ENCODE results near the gene NYAP1.

The NYAP1 gene

DNA sequence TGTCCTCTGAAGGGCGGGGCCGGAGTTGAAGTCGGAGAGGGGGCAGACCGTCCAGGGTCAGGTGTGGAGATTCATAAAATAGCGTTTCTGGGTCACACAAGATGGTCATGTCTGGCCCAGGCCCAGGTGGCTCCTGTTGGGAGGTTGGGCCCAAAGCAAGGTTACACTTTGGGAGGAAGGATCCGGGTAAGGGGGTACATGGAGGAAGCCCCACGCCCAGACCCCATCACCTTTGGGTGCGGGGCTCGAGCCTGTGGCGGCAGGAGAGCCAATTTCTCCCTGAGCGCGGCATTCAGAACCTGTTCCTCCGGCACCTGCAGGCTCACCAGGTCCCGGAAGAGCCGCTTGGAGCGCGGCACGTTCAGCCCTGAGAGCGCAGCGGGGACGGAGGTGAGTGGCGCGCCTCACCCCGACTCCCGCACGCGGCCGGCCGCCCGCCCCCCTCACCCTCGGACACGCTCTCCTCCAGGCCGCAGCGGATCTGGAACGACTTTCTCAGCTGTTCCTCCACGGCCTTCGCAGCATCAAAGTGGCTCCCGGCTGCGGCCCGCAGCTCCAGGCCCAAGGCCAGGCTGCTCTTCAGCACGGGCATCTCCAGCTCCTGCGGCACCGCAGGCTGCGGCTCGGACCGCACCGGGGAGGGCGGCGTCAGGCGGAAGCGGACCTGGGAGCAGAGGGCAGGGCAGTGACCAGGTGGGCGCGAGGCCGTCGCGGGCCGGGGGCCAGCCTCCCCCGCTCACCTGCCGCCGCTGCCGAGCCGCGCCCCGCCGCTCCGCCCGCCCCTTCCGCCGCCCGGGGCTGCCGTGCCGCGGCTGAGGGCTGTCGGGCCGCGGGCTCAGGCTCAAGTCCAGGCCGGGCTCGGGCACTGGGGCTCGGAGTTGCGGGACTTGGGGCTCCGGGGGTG is 48.1 kb upstream of the NYAP1 start (continued):
- TF ChIP-seq, protein P1, sequence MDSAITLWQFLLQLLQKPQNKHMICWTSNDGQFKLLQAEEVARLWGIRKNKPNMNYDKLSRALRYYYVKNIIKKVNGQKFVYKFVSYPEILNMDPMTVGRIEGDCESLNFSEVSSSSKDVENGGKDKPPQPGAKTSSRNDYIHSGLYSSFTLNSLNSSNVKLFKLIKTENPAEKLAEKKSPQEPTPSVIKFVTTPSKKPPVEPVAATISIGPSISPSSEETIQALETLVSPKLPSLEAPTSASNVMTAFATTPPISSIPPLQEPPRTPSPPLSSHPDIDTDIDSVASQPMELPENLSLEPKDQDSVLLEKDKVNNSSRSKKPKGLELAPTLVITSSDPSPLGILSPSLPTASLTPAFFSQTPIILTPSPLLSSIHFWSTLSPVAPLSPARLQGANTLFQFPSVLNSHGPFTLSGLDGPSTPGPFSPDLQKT (IDR thresholded peaks at IDR 0.05; ENCODE audit: borderline replicate concordance, low read depth, low read length): no peak
- TF ChIP-seq SP3 (tag by site-specific recombination; IDR thresholded peaks at IDR 0.05): 0 out of 2 replicates have a peak, but pooled peaks have one; percentile 14
- no peak for TF ChIP-seq ZNF791 (tag by site-specific recombination; IDR thresholded peaks at IDR 0.05)
- TF ChIP-seq ZNF157 (tag by site-specific recombination; IDR thresholded peaks at IDR 0.05): no peak
- no peak for TF ChIP-seq RBAK (tag by site-specific recombination; IDR thresholded peaks at IDR 0.05)
- no peak for TF ChIP-seq OVOL3 (tag by site-specific recombination; IDR thresholded peaks at IDR 0.05)
- TF ChIP-seq, protein P2, sequence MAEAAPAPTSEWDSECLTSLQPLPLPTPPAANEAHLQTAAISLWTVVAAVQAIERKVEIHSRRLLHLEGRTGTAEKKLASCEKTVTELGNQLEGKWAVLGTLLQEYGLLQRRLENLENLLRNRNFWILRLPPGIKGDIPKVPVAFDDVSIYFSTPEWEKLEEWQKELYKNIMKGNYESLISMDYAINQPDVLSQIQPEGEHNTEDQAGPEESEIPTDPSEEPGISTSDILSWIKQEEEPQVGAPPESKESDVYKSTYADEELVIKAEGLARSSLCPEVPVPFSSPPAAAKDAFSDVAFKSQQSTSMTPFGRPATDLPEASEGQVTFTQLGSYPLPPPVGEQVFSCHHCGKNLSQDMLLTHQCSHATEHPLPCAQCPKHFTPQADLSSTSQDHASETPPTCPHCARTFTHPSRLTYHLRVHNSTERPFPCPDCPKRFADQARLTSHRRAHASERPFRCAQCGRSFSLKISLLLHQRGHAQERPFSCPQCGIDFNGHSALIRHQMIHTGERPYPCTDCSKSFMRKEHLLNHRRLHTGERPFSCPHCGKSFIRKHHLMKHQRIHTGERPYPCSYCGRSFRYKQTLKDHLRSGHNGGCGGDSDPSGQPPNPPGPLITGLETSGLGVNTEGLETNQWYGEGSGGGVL (tag by site-specific recombination; IDR thresholded peaks at IDR 0.05): no peak; the same call in 1 of the 2 replicates
- TF ChIP-seq ZBTB17 (tag by site-specific recombination; IDR thresholded peaks at IDR 0.05): peak; percentile 79
- TF ChIP-seq ZNF76 (tag by site-specific recombination; IDR thresholded peaks at IDR 0.05; ENCODE audit: borderline replicate concordance, low read depth): peak; percentile 12; the same call in 1 of the 2 replicates
- no peak for TF ChIP-seq ZNF473 (tag by site-specific recombination; IDR thresholded peaks at IDR 0.05)
- 0 out of 2 replicates have a peak, but pooled peaks have one; percentile 19 for TF ChIP-seq YY1 (tag by site-specific recombination; IDR thresholded peaks at IDR 0.05)
- no peak for TF ChIP-seq PRDM1 (tag by site-specific recombination; IDR thresholded peaks at IDR 0.05)
- no peak for TF ChIP-seq ZFP69B (tag by site-specific recombination; IDR thresholded peaks at IDR 0.05)
- peak; percentile 71 for TF ChIP-seq ZNF341 (tag by site-specific recombination; IDR thresholded peaks at IDR 0.05; ENCODE audit: low read depth)
- TF ChIP-seq, protein P3, sequence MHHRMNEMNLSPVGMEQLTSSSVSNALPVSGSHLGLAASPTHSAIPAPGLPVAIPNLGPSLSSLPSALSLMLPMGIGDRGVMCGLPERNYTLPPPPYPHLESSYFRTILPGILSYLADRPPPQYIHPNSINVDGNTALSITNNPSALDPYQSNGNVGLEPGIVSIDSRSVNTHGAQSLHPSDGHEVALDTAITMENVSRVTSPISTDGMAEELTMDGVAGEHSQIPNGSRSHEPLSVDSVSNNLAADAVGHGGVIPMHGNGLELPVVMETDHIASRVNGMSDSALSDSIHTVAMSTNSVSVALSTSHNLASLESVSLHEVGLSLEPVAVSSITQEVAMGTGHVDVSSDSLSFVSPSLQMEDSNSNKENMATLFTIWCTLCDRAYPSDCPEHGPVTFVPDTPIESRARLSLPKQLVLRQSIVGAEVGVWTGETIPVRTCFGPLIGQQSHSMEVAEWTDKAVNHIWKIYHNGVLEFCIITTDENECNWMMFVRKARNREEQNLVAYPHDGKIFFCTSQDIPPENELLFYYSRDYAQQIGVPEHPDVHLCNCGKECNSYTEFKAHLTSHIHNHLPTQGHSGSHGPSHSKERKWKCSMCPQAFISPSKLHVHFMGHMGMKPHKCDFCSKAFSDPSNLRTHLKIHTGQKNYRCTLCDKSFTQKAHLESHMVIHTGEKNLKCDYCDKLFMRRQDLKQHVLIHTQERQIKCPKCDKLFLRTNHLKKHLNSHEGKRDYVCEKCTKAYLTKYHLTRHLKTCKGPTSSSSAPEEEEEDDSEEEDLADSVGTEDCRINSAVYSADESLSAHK (tag by site-specific recombination; IDR thresholded peaks at IDR 0.05): no peak
- no peak for TF ChIP-seq ZBTB48 (tag by site-specific recombination; IDR thresholded peaks at IDR 0.05)
- no peak for TF ChIP-seq ZNF184 (tag by site-specific recombination; IDR thresholded peaks at IDR 0.05)
- TF ChIP-seq, protein P4, sequence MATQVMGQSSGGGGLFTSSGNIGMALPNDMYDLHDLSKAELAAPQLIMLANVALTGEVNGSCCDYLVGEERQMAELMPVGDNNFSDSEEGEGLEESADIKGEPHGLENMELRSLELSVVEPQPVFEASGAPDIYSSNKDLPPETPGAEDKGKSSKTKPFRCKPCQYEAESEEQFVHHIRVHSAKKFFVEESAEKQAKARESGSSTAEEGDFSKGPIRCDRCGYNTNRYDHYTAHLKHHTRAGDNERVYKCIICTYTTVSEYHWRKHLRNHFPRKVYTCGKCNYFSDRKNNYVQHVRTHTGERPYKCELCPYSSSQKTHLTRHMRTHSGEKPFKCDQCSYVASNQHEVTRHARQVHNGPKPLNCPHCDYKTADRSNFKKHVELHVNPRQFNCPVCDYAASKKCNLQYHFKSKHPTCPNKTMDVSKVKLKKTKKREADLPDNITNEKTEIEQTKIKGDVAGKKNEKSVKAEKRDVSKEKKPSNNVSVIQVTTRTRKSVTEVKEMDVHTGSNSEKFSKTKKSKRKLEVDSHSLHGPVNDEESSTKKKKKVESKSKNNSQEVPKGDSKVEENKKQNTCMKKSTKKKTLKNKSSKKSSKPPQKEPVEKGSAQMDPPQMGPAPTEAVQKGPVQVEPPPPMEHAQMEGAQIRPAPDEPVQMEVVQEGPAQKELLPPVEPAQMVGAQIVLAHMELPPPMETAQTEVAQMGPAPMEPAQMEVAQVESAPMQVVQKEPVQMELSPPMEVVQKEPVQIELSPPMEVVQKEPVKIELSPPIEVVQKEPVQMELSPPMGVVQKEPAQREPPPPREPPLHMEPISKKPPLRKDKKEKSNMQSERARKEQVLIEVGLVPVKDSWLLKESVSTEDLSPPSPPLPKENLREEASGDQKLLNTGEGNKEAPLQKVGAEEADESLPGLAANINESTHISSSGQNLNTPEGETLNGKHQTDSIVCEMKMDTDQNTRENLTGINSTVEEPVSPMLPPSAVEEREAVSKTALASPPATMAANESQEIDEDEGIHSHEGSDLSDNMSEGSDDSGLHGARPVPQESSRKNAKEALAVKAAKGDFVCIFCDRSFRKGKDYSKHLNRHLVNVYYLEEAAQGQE (tag by site-specific recombination; IDR thresholded peaks at IDR 0.05): no peak
- TF ChIP-seq, protein P5, sequence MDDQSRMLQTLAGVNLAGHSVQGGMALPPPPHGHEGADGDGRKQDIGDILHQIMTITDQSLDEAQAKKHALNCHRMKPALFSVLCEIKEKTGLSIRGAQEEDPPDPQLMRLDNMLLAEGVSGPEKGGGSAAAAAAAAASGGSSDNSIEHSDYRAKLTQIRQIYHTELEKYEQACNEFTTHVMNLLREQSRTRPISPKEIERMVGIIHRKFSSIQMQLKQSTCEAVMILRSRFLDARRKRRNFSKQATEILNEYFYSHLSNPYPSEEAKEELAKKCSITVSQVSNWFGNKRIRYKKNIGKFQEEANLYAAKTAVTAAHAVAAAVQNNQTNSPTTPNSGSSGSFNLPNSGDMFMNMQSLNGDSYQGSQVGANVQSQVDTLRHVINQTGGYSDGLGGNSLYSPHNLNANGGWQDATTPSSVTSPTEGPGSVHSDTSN (CRISPR knock-in tag; IDR thresholded peaks at IDR 0.05): 0 out of 2 replicates have a peak, but pooled peaks have one; percentile 4
- peak; percentile 15; the same call in 1 of the 2 replicates for TF ChIP-seq ZBTB20 (tag by site-specific recombination; IDR thresholded peaks at IDR 0.05)
- no peak for TF ChIP-seq ZNF169 (tag by site-specific recombination; IDR thresholded peaks at IDR 0.05)
